ENCODE data around the gene EIF4G2.
A peak's percentile ranks its signal among the peaks of the same experiment; 100 is the strongest.

The EIF4G2 gene

GRCh38 chr11:10807493-10808234, 1.1 kb downstream of the EIF4G2 start:
- peak; percentile 61 for DNase-seq

GRCh38 chr11:10806206-10806605, 2.5 kb downstream of the EIF4G2 start:
- no peak for DNase-seq

DNA sequence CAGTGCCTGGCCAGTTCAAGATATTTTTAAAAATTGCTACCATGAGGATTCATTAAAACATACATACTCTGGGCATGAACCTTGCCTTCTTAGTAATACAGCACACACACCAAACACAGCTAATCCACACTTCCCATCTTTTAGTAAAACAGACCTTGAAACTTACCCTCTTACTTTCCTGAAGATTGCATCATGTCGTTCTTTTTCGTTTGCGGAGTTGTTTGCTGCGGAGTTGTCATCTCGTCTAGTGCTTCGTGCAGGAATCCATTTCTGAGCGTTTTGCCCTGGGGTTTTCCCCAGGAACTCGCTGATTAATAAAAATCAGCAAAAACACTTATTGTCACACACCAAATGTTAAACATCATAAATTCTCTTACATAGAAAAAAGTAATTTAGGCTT, 3.0 kb downstream of the EIF4G2 start:
- DNase-seq, result no peak

DNA sequence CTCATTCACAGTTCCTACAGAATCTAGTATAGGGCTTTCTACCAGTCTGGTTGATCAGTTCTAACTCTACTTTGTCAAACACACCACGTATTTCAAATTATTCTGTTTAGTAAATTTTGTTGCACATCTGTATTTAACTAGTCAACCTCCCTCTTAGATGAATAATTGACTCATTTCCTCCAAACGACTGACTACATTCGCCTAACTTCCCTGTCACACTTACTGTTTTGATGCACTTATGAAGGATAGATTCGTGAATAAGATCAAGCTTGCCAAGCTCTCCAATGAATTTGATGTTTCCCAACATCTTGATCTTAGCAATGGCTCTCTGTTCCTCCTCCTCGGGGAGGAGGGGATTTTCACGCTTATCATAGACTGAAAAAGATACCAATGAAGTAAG, 5.0 kb downstream of the EIF4G2 start:
- no peak for DNase-seq

DNA sequence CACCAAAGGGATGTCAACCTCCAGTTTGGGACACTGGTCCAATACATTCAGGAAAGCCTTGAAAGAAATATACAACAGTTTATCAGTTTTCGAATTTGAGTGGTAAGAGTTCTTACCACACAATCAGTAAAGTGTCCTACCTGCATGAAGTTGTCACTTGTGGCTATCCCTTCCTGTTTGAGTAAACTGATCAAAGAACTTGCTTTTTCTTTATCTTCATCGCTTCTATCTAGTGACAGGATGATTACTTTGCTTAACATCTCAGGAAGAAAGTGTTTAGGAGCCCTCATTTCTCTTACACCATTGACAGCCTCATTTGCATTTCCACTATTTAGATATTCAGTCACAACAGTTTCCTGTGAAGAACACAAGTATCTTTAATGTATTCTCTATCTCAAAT, 8.4 kb downstream of the EIF4G2 start:
- no peak for DNase-seq

DNA sequence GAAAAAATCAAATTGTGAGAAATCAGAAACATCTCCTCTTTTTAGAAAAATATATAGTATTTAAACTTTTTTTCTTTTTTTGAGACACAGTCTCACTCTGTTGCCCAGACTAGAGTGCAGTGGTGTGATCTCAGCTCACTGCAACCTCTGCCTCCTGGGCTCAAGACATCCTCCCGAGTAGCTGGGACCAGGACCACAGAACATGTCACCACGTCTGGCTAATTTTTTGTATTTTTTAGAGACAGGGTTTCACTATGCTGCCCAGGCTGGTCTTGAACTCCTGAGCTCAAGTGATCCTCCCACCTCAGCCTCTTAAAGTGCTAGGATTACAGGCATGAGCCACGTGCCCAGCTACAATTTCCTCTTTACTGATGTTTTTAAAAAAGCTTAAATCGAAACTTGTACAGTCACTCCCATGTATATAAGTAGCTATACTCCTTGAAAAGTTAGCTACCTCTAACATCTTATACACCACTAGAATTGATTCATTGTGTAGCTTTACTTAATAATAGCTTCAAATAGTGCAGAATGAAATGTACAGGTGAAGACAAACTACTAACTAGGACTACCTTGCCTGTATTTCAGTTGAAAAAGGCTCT, 10.3 kb downstream of the EIF4G2 start:
- no peak for DNase-seq

GRCh38 chr11:10797531-10797930, 11.2 kb downstream of the EIF4G2 start:
- DNase-seq, result no peak

GRCh38 chr11:10797001-10797400, 11.7 kb downstream of the EIF4G2 start:
- no peak for DNase-seq

DNA sequence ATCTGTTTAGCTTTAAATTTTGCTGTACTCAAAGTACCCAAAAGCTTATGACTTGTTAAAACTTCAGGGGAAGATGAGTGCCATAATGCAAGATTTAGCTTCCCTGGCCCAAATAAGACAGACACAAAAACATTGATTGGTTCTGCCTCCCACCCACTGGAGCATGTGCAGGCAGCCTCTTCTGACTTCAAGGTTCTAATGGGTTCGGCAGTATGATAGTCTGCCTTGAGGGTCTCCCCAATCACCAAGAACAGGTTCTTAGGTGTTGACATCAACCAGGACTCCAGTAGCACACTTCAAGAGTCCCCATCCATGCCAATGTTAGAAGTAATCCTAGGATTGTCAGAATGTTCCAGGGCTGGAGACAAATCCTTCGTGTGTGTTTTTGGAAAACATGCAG, 12.5 kb downstream of the EIF4G2 start:
- DNase-seq, result peak; percentile 25

- no peak for DNase-seq
These were observed 15.1 kb downstream of the EIF4G2 start for GRCh38 chr11:10793470-10794255.

DNA sequence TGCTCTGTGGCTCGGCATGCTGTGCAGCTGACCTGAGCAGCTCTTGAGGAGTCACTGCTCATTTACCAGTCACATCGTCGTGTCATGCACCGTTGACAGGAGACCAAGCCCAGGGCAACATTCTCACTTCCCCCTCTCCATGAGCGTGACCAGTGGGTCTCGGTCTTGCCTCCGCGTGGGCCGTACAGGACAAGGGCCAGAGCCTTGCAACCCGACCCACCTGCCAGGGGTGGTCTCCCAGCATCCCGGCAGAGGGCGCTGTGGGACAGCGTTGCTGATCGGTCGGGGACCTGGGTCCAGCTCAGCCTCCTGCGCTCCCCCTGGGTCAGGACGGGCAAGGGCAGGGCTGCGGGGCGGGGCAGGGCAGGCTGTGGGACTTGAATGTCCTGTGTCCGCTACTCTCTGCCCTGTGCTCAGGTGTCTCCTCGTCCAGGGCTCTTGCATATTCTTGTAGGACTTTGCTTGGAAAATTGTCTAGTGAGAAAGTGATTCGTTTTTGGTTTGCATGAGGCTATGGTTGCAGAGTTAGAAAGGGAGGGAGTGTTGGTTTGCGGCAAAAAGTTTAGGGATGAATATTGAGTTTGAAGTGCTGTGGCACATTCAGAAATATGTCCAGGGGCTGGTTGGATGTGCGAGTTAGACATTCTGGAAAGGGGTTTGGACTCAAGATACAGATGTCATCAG, 16.2 kb downstream of the EIF4G2 start:
- DNase-seq, result peak; percentile 77

DNA sequence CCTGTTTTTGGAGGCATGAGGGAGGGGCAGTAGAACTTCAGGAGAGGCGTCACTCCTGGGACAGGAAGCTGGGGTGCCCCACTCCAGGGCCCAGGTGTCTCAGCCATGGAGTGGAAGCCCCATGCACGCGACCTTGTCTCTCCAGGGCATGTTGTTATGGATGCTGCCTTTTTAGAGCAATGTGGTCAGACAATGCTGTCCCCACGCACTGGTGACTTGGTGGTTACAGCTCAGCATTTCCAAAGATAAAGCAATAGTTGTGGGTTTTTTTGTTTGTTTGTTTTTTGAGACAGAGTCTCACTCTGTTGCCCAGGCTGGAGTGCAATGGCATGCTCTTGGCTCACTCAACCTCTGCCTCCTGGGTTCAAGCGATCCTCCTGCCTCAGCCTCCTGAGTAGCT, 22.3 kb downstream of the EIF4G2 start:
- no peak for DNase-seq

GRCh38 chr11:10785146-10785474, 23.6 kb downstream of the EIF4G2 start:
- DNase-seq, result no peak

- no peak for DNase-seq
These were observed 24.2 kb downstream of the EIF4G2 start for GRCh38 chr11:10784232-10785145.

GRCh38 chr11:10780040-10780439, 28.7 kb downstream of the EIF4G2 start:
- no peak for DNase-seq

DNA sequence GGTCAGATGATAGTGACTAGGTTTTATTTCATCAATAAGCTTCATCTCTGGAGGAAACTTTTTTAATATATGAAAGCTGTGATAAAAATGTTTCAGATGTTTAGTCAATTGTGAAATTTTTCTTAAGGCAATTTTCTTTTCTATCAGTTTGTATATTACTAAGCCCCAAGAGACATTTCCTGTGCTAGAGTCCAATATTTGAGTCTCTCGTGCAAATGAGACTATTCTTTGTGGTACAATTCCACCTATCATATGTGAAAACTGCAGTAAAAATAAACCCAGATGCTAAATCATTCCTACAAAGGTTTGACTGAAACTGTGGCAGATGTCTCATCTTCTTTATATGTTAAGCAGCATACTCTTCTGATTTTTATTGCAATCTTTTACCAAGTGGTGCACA, 29.6 kb downstream of the EIF4G2 start:
- no peak for DNase-seq

DNA sequence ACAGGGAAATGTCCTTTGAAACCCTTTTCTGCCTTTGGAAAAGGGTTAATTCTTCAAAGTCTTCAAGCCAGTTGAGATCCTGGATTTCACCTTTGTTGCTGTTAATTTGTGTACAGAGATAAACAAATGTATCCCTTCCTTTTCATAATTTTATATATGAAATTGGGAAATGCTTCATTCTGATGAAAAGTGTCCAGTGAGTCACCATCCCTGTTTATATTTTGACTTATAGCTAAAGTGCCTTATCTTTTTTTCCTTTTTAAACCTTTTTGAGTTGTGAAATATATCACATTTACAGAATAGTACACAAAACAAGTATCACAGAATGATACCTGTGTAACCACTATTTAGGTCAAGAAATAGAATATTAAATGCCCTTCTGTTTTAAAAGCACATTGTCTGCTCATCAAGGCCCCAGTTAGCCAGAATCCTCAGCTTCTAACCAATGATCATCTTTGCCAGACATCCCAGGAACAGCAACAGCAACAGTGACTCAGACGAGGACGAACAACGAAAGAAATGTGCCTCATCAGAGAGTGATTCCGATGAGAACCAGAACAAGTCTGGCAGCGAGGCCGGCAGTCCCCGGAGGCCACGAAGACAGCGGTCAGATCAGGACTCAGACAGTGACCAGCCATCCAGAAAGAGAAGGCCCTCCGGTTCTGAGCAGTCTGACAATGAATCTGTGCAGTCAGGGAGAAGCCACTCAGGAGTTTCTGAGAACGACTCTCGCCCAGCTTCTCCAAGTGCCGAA, 30.3 kb downstream of the EIF4G2 start:
- peak; percentile 85 for DNase-seq

GRCh38 chr11:10777806-10778205, 30.9 kb downstream of the EIF4G2 start:
- peak; percentile 21 for DNase-seq

- no peak for DNase-seq
These were observed 31.3 kb downstream of the EIF4G2 start for GRCh38 chr11:10777393-10777793.

- DNase-seq, result no peak
These were observed 33.9 kb downstream of the EIF4G2 start for GRCh38 chr11:10774811-10775210.

- DNase-seq, result no peak
These were observed 37.3 kb downstream of the EIF4G2 start for GRCh38 chr11:10771457-10771856.

Measured in EL (cell line).